SHP77 (cell line): ENCODE measurements around the gene RPL29.

Experiments
- DNase-seq, 2 experiments: peaks; one replicate each; lab custom pipeline; 2025; lab: John Stamatoyannopoulos, UW

Gene RPL29

GRCh38 chr3:51963951-51964451, 31.7 kb downstream of the RPL29 start:
- peak; percentile 76 to 78 for DNase-seq

- peak in 1 of 2 experiments; percentile 56 for DNase-seq
Observed at GRCh38 chr3:51962854-51963530, 32.7 kb downstream of the RPL29 start.

GRCh38 chr3:51961602-51962569, 33.8 kb downstream of the RPL29 start:
- no peak for DNase-seq

GRCh38 chr3:51961011-51961410, 34.7 kb downstream of the RPL29 start:
- DNase-seq, result no peak

GRCh38 chr3:51960386-51960785, 35.3 kb downstream of the RPL29 start:
- DNase-seq, result no peak

- no peak for DNase-seq
Observed at GRCh38 chr3:51959651-51960050, 36.0 kb downstream of the RPL29 start.

GRCh38 chr3:51958603-51959521, 36.8 kb downstream of the RPL29 start:
- DNase-seq, result no peak

GRCh38 chr3:51957520-51958205, 38.0 kb downstream of the RPL29 start:
- DNase-seq, result no peak

- peak; percentile 30 to 63 for DNase-seq
Observed at GRCh38 chr3:51955893-51956770, 39.6 kb downstream of the RPL29 start.

GRCh38 chr3:51955175-51955892, 40.4 kb downstream of the RPL29 start, which contains the start of gene GPR62:
Gene GPR62 (plus strand): TSS chr3:51955381. CDS start chr3:51955653, 272 bp downstream.
- DNase-seq, result peak in 1 of 2 experiments; percentile 25

GRCh38 chr3:51954713-51955112, 41.0 kb downstream of the RPL29 start:
- no peak for DNase-seq

GRCh38 chr3:51954105-51954504, 41.6 kb downstream of the RPL29 start:
- DNase-seq, result no peak

- peak in 1 of 2 experiments; percentile 18 for DNase-seq
Observed at GRCh38 chr3:51953445-51953844, 42.2 kb downstream of the RPL29 start.

- no peak for DNase-seq
Observed at GRCh38 chr3:51950899-51951298, 44.8 kb downstream of the RPL29 start.

- no peak for DNase-seq
Observed at GRCh38 chr3:51949121-51949520, 46.6 kb downstream of the RPL29 start.

- no peak for DNase-seq
Observed at GRCh38 chr3:51948016-51948580, 47.6 kb downstream of the RPL29 start.

GRCh38 chr3:51947215-51947900, 48.3 kb downstream of the RPL29 start:
- no peak for DNase-seq

- no peak for DNase-seq
Observed at GRCh38 chr3:51946796-51947195, 48.9 kb downstream of the RPL29 start.
